Measurements from ENCODE around the gene RPL31.

- no peak for TF ChIP-seq CTCF (IDR thresholded peaks at IDR 0.05)
- TF ChIP-seq EZH2 (IDR thresholded peaks at IDR 0.05; ENCODE audit: borderline replicate concordance, insufficient read depth, low read depth, low read length, poor library complexity, severe bottlenecking): no peak
Observed at GRCh38 chr2:100997509-100998234, 4.4 kb upstream of the RPL31 start.
